Activated T-helper 1 cell treated with anti-CD3 and anti-CD28 coated beads, Interleukin-12 subunit alpha, Interleukin-12 subunit beta, Interleukin-2, Interleukin-4 antibody, amounts not matched to agents 30 ng/mL and 10 ng/mL and 1 ng/mL, durations not matched to agents 14 hours and 24 hours and 36 hours (primary cell): ENCODE measurements around the gene OR2T8. TPM values are rescaled to one million over a fixed set of nuclear protein-coding genes. Genes with fewer than 3 reads are reported as not detected.

ENCODE experiments used
- DNase-seq: peaks from one replicate; pipeline ENCODE4 v3.0.0; 2021; ENCODE audit warnings: low spot score
- H3K27ac Mint-ChIP-seq: one replicate; pipeline ENCODE4 v1.8.0; 2021; ENCODE audit warnings: mild to moderate bottlenecking, mixed read lengths
- H3K27me3 Mint-ChIP-seq: one replicate; pipeline ENCODE4 v1.8.0; 2022; ENCODE audit warnings: mild to moderate bottlenecking, moderate library complexity, mixed read lengths; ENCODE audit not compliant: insufficient read depth
- H3K36me3 Mint-ChIP-seq: one replicate; pipeline ENCODE4 v1.8.0; 2021; ENCODE audit warnings: low read depth, mixed read lengths
- H3K4me1 Mint-ChIP-seq: one replicate; pipeline ENCODE4 v1.8.0; 2021; ENCODE audit warnings: low read depth, mixed read lengths
- H3K4me3 Mint-ChIP-seq: one replicate; pipeline ENCODE4 v1.8.0; 2021; ENCODE audit warnings: mild to moderate bottlenecking, moderate library complexity, mixed read lengths
- H3K9me3 Mint-ChIP-seq: one replicate; pipeline ENCODE4 v1.8.0; 2021; ENCODE audit warnings: mixed read lengths
- intact Hi-C: fragments of 100-400 bp; cut with micrococcal nuclease; formaldehyde crosslinking; loops from one replicate; pipeline ENCODE4 v1.15.1; 2024
- total RNA-seq: library from RNA; stranded (reverse); gene quantifications from 2 replicates; pipeline ENCODE4 v1.2.3, GENCODE V29; 2022

The OR2T8 gene
- not detected in 2 replicates for total RNA-seq

DNA sequence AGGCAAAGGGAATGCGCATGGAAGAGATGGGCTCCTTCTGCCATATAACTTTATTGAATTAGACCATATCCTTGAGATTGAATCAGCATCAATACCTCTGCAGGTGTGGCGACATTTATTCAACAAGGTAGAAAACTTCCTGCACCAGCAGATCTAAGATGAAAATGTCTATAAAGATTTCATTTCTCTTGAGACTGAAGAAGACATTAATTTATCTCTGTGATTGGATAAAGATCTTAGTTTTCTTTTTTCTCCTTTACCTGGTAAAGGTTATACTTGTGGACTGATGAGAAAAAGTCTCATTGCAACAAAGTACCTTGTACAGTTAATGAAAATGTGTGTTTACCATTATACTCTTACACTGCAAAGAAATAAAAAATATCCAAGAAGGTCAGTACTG is at the start of gene OR2T8:
Gene OR2T8 (plus strand): TSS at position 301 of the 400 bp plus-strand sequence. CDS start 766 bp downstream, outside the sequence.
- no peak for DNase-seq

GRCh38 chr1:247883346-247883745 is 36.7 kb upstream of the OR2T8 start:
- Mint-ChIP-seq H3K27me3 (no peaks in the 10 kb centered on the region), H3K4me3 (no peak overlapping the region), H3K36me3 (no peaks in the 10 kb centered on the region), H3K4me1 (no peaks in the 10 kb centered on the region), H3K27ac (no peak overlapping the region), H3K9me3 (no peaks in the 10 kb centered on the region)
- intact Hi-C loops = no loop called here
- DNase-seq = no peak

More for the DNA sequence above, at the start of gene OR2T8:
- no peaks in the 10 kb centered on the region for H3K4me1 Mint-ChIP-seq
- no peaks in the 10 kb centered on the region for H3K9me3 Mint-ChIP-seq
- H3K27me3 Mint-ChIP-seq = no peaks in the 10 kb centered on the region
- intact Hi-C loops = no loop called here
- no peak within 1 kb of the TSS for H3K27ac Mint-ChIP-seq
- H3K36me3 Mint-ChIP-seq = no peaks in the 10 kb centered on the region
- no peak within 1 kb of the TSS for H3K4me3 Mint-ChIP-seq

DNA sequence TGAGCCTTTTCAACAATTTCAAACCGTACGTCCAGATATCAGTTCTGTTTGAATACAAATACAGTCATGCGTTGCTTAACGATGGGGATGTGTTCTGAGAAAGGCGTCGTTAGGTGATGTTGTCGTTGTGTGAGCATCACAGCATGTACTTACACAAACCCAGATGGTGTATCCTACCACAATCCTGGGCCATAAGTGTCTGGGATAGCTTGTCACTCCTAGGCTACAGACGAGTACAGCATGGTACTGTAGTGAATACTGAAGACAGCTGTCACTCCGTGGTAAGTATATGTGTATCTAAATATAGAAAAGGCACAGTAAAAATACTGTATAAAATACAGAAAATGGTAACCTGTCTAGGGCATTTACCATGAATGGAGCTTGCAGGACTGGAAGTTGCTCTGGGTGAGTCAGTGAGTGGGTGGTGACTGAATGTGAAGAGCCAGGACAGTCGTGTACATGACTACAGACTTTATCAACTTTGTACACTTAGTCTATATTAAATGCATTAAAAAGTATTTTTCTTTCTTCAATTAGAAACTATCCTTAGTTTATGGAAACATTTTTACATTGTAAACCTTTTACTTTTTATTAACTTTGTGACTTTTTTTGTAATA is 35.1 kb upstream of the OR2T8 start:
- Mint-ChIP-seq H3K4me3 (no peak overlapping the region), H3K4me1 (no peaks in the 10 kb centered on the region), H3K36me3 (no peaks in the 10 kb centered on the region), H3K27me3 (no peaks in the 10 kb centered on the region), H3K9me3 (no peaks in the 10 kb centered on the region), H3K27ac (no peak overlapping the region)
- no peak for DNase-seq
- intact Hi-C loops = no loop called here

DNA sequence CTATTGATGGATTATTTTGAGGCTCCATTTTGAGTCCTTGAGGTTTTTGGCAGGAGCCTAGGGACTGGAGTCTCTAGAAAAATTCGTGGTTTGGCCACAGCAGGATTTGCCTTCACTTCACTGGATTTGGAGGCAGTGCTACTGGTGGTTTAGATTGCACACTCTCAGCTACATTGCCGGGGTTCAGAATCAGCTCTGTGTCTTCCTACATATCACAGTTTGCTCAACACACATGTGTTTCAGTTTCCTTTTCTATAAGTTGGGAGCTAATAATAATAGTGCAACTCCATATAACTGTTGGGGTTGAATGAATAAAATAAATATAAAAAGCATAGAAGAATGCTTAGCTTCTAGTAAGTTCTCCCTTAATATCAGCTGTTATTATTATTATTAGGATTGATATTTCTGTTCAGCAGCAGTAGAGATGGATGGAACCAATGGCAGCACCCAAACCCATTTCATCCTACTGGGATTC is 24.9 kb upstream of the OR2T8 start, which contains the start of gene OR2W3:
Gene OR2W3 (plus strand): TSS at position 425 of the 475 bp plus-strand sequence. CDS start 0 bp downstream, at position 425.
- Mint-ChIP-seq H3K36me3 (no peaks in the 10 kb centered on the region), H3K9me3 (no peaks in the 10 kb centered on the region), H3K4me1 (no peaks in the 10 kb centered on the region), H3K27ac (no peak within 1 kb of the TSS), H3K4me3 (no peak within 1 kb of the TSS), H3K27me3 (no peaks in the 10 kb centered on the region)
- no peak for DNase-seq
- intact Hi-C loops = no loop called here

- Mint-ChIP-seq H3K27ac (no peak overlapping the region), H3K4me1 (no peaks in the 10 kb centered on the region), H3K36me3 (no peaks in the 10 kb centered on the region), H3K27me3 (no peaks in the 10 kb centered on the region), H3K9me3 (no peaks in the 10 kb centered on the region), H3K4me3 (no peak overlapping the region)
- intact Hi-C loops = no loop called here
- no peak for DNase-seq
Observed at GRCh38 chr1:247895976-247896375, 24.1 kb upstream of the OR2T8 start.

DNA sequence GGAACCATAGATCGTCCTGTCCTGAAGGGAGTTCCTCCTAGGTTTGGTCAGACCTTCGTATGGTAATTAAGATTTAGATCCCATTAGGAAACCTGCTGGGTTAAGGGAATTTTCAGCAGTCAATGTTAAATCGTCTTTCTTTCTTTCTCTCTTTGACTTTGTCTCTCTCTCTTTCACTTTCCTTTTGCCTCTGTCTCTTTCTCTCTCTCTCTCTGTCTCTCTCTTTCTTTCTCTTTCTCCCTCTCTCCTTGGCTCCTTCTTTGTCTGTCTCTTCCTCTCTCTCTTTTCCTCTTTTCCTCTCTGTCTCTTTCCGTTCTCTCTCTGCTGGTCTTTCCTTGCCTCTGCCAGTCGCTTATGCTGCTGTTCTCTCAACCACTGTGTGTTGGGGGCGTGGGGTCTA is 15.9 kb upstream of the OR2T8 start:
- intact Hi-C loops = no loop called here
- Mint-ChIP-seq H3K9me3 (peaks cover 3% of the 10 kb centered on the region), H3K4me1 (peaks cover 33% of the 10 kb centered on the region), H3K27ac (peak overlapping the region; percentile 3), H3K4me3 (no peak overlapping the region), H3K27me3 (peaks cover 2% of the 10 kb centered on the region), H3K36me3 (no peaks in the 10 kb centered on the region)
- DNase-seq = no peak

DNA sequence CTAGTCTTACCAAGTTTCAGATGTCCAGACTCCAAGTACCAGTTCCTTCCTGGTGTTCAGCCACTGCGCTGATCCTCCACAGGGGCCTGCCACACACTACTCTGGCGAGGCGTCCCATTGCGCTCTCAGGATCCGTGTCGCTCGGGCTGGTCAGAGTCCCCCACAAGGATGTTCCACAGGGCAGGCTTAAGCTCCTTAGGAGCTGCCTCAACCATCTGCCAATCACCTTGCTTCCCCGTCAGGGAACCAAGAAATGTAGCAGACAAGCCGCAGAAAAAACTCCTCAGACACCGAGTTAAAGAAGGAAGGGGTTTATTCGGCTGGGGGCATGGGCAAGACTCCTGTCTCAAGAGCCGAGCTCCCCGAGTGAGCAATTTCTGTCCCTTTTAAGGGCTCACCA is 14.9 kb upstream of the OR2T8 start:
- H3K4me3 Mint-ChIP-seq = no peak overlapping the region
- peaks cover 33% of the 10 kb centered on the region for H3K4me1 Mint-ChIP-seq
- H3K36me3 Mint-ChIP-seq = no peaks in the 10 kb centered on the region
- intact Hi-C loops = no loop called here
- no peak for DNase-seq
- peaks cover 2% of the 10 kb centered on the region for H3K27me3 Mint-ChIP-seq
- peaks cover 3% of the 10 kb centered on the region for H3K9me3 Mint-ChIP-seq
- no peak overlapping the region for H3K27ac Mint-ChIP-seq

DNA sequence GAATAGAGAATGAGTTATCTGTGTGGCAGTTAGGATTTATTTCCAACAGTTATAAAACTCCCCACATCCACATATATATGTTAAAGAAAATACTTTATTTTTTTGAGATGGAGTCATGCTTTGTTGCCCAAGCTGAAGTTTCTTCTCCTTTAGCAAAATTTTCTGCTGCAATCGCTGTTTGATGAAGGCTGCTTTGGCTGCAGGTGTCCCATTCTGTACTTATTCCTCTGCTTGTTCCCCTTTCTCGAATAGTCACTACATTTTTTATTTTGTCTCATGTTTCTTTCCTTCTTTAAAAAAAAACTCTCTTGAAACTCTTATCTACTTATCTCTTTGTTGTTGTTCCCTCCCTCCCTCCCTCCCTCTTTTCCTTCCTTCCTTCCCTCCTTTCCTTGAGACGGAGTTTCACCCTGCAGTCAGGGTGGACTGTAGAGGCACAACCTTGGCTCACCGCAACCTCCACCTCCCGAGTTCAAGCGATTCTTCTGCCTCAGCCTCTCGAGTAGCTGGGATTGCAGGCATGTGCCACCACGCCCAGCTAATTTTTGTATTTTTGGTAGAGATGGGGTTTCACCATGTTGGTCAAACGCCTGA is 14.0 kb upstream of the OR2T8 start:
- Mint-ChIP-seq H3K27me3 (peaks cover 2% of the 10 kb centered on the region), H3K27ac (peak overlapping the region; percentile 71), H3K4me1 (peaks cover 33% of the 10 kb centered on the region), H3K9me3 (peaks cover 3% of the 10 kb centered on the region), H3K36me3 (no peaks in the 10 kb centered on the region), H3K4me3 (peak overlapping the region; percentile 81)
- DNase-seq = no peak
- intact Hi-C loops = loop anchor here (1.0 kb wide), 1 partner anchor 31 kb away; no protein-coding TSS in a partner anchor

- H3K36me3 Mint-ChIP-seq = no peaks in the 10 kb centered on the region
- peaks cover 33% of the 10 kb centered on the region for H3K4me1 Mint-ChIP-seq
- H3K9me3 Mint-ChIP-seq = peaks cover 3% of the 10 kb centered on the region
- peaks cover 2% of the 10 kb centered on the region for H3K27me3 Mint-ChIP-seq
- intact Hi-C loops = loop anchor here (1.0 kb wide), 1 partner anchor 31 kb away; no protein-coding TSS in a partner anchor
- H3K4me3 Mint-ChIP-seq = peak overlapping the region; percentile 81
- no peak for DNase-seq
- peak overlapping the region; percentile 71 for H3K27ac Mint-ChIP-seq
Observed at GRCh38 chr1:247906504-247907047, 13.5 kb upstream of the OR2T8 start.

DNA sequence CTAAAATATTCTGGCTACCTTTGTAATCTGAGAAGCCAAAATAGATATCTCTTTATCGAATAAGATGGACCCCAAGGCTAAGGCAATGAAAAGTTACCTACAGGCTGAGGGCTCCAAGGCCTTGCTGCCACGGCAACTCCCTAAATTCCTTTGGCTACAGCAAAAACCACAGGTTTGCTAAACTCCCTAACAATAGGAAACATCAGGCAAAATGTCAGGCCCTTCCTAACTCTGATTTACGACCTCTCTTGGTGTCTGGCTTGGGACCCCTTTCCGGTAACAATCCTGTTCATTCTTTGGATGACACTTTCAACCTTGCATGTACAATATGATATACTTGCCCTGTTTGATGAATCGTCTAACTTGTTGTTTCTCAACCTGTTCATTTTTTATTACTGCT is 11.3 kb upstream of the OR2T8 start:
- H3K27ac Mint-ChIP-seq = no peak overlapping the region
- peaks cover 33% of the 10 kb centered on the region for H3K4me1 Mint-ChIP-seq
- H3K4me3 Mint-ChIP-seq = no peak overlapping the region
- H3K27me3 Mint-ChIP-seq = peaks cover 2% of the 10 kb centered on the region
- no peaks in the 10 kb centered on the region for H3K36me3 Mint-ChIP-seq
- intact Hi-C loops = no loop called here
- DNase-seq = no peak
- H3K9me3 Mint-ChIP-seq = peaks cover 3% of the 10 kb centered on the region

GRCh38 chr1:247913786-247914185 is 6.3 kb upstream of the OR2T8 start:
- intact Hi-C loops = no loop called here

GRCh38 chr1:247914941-247915662 is 5.0 kb upstream of the OR2T8 start:
- no peaks in the 10 kb centered on the region for H3K36me3 Mint-ChIP-seq
- no peaks in the 10 kb centered on the region for H3K9me3 Mint-ChIP-seq
- no peak overlapping the region for H3K4me3 Mint-ChIP-seq
- H3K4me1 Mint-ChIP-seq = no peaks in the 10 kb centered on the region
- intact Hi-C loops = no loop called here
- no peak for DNase-seq
- no peaks in the 10 kb centered on the region for H3K27me3 Mint-ChIP-seq
- H3K27ac Mint-ChIP-seq = no peak overlapping the region

More at GRCh38 chr1:247913786-247914185, 6.3 kb upstream of the OR2T8 start:
- no peaks in the 10 kb centered on the region for H3K9me3 Mint-ChIP-seq
- no peak overlapping the region for H3K27ac Mint-ChIP-seq
- no peaks in the 10 kb centered on the region for H3K4me1 Mint-ChIP-seq
- H3K27me3 Mint-ChIP-seq = no peaks in the 10 kb centered on the region
- no peak for DNase-seq
- H3K36me3 Mint-ChIP-seq = no peaks in the 10 kb centered on the region
- no peak overlapping the region for H3K4me3 Mint-ChIP-seq

GRCh38 chr1:247923941-247924340 is 3.9 kb downstream of the OR2T8 start:
- intact Hi-C loops = no loop called here
- no peak overlapping the region for H3K27ac Mint-ChIP-seq
- H3K9me3 Mint-ChIP-seq = no peaks in the 10 kb centered on the region
- H3K4me1 Mint-ChIP-seq = no peaks in the 10 kb centered on the region
- no peak overlapping the region for H3K4me3 Mint-ChIP-seq
- H3K36me3 Mint-ChIP-seq = no peaks in the 10 kb centered on the region
- H3K27me3 Mint-ChIP-seq = no peaks in the 10 kb centered on the region
- no peak for DNase-seq
